DMS53 (cell line): ENCODE measurements around the gene PPM1F.
"Not testable (repeated sequence)": the region's sequence is repeated elsewhere in the genome, so short reads cannot be mapped to it uniquely, and the experiment has no call there.

Source experiments
- DNase-seq: peaks from one replicate; lab custom pipeline; 2025; lab: John Stamatoyannopoulos, UW

The PPM1F gene

DNA sequence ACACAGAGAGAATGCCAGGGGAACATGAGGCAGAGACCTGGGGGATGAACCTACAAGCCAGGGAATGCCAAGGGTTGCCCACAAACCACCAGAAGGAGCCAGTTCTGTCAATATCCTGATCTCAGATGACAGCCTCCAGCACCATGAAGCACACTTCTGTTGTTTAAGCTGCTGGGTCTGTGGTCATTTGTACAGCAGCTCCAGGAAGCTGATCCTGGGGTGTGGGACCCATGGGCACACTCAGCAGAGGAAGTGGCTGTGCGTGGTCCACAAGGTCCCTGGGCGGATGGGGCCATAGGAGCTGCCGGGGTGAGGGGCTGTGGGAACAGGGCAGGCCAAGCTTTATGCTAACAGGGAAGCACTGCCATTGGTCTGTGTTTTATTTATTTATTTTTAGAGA, 12.1 kb downstream of the PPM1F start:
- DNase-seq: no peak

DNA sequence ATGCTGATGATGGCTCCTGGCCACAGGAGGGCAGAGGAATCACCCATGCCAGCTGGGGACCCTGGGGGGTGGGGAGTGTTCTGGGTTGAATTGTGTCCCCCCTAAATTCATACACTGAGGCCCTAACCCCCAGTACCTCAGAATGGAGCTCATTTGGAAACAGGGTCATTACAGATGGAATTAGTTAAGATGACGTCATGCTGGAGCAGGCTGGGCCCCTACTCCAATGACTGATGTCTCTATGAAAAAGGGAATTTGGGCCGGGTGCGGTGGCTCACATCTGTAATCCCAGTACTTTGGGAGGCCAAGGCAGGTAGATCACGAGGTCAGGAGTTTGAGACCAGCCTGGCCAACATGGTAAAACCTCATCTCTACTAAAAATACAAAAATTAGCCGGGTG, 12.7 kb downstream of the PPM1F start:
- DNase-seq: not testable (repeated sequence)

DNA sequence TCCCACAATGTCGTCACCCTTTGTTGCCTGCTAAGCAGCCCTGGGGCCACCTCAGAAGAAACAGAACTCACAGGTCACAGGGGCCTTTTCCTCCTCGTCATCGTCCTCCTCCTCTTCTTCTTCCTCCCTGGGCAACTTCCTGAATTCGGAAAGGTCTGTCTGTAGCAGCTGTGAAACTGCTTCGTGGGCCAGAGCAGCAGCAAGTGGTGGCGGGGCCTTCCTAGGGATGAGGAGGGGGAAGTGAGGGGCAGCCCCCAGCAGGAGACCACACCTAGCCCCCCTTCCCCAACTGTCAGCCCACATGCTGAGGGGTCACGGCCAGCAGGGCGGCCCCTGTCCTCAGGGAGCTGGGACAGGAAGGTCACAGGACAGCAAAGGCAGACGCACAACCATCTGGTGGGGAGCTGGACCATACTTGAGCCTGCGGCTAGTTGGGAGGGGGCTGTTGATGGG, 13.2 kb downstream of the PPM1F start:
- DNase-seq: no peak

DNA sequence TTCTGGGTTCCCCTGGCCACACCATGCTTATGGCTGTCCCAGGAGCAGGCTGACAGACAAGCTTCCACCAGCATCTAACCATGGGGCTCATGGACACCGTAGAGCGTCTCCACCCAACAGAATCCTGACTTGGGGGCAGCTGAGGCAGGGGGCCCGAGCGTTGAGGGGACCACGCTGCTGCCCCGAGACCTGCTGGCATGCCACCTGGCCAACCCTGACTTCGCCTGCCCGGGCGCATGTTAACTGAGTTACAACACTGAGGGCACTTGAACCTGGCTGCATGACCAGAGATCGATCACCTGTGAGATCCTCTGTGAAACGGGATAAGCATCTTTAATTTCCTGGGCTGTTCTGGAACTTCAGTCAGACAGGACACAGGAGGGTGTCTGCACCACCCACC, 13.7 kb downstream of the PPM1F start:
- peak; percentile 21 for DNase-seq

DNA sequence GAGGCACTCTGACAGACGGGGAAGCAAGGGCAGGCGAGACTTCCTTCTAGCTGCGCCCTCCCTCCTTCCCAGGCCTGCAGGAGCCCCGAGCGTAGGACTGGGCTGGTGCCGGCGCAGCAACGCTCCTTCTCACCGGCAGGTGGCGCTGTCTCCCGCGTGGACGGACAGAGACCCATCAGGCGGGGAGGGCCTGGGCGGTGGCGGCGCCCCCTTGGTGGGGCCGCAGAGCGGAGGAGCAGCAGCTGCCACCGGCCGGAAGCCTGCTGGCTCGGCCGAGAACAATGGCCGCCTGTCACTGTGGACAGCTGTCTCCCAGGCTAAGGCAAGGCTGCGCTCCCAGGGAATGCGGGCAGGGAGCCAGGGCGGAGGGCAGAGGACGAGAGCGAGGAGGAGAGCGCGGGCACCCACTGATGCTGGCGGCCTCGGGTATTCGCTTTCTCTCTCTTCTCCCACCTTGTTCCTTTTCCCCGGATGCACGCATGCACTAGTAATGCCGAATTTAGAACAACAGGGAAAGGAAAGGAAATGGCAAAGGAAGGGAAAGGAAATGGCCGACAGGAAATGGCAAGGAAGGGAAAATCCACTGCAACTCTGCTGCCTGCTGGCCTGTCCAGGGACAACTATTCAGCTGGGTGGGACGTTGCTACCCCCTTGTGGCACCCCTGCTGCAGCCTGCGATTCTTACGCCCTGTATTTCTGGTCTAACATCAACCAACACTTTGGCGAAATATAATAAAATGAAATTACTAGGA, 14.4 kb downstream of the PPM1F start:
- peak; percentile 80 for DNase-seq

DNA sequence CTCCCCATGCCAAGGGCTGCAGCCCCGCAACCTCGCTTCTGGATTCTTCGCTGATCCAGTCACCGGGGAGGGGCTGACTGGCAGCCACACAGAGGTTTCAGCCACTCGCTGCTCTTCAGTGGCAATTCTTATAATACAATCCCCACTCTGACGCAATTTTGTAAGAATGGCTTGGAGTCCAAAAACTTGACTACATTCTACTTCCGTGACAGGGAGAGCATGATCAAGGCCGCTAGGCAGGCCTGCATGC, 14.9 kb downstream of the PPM1F start:
- DNase-seq: no peak

DNA sequence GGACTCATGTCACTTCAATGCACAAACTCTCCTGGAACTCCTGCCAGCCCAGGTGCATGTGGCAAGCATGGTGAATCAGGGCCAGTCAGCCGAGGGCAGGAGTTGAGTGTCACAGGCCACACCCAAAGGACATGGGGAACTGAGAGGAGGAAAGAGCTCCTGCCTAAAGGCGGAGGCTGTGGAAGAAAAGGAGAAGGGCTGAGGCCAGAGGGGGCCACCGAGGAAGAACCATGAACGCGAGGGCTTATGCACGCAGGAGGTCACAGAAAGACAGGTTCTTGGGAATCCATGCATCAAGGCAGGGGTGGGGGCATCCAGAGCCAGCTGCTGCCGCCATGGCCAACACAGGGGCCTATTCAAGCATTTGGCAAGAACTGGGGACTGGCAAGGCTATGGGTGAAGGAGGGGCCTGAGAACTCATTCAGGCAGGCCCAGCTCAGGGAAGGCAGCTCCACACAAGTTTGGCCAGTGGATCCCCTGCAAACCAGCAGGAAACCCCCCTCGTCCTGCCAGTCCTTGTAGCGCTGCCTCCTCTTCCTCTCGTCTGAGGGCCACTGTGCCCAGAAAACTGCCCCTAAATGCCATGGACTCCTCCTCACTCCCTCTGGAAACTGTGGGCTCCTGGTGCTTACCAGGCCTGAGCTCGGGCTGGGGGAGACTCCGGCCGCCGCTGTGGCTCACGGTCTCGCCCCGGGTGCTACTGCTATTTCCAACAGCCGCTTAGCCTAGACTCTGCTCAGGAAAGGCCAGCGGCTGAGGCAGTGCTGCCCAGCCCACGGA, 15.4 kb downstream of the PPM1F start:
- DNase-seq: no peak

DNA sequence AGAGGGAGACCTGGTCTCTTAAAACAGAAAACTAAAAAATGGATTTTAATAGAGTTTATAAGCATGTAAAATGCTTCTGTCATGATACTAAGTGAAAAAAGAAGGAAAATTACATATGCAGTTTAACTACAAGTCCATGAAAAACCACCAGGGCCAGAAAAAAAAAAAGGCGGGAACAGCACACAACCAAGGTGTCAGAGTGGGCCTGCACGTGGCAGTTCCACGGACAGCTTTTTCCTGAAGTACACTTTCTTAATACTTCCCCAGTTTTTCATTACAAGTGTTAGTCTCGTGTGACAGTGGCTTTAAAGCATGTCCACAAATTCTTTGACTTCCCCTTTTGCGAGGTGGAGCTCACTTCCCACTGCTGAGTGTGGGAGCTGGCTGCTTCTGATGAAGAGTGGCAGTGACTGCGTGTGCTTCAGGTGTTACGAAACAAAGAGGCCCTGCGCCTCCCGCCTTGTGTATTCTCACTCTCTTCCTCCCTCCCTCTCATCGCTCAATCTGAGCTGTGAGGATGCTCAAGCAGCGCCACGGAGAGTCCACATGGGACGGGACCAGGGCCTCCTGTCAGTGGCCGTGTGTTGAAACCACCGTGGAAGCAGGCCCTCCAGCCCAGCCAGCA, 16.4 kb downstream of the PPM1F start:
- DNase-seq: no peak

DNA sequence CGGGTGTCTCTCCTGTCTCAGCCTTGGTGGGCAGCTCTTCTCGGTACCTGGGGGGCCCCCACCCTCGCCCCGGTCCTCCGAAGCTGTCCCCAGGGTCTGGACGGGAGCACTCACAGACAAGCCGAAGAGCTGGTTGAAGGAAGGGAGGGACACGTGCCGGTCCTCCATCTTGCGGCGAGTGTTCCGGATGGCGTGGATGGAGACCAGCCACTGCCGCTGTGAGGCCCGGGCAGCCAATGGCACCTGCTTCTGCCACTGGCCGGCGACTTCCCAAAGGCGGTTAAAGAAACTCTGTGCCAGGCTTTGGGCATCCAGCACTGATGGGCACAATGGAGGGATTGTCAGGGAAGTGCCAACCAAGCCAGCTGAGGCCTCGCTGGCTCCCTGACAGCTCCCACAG, 18.7 kb downstream of the PPM1F start:
- DNase-seq: no peak

DNA sequence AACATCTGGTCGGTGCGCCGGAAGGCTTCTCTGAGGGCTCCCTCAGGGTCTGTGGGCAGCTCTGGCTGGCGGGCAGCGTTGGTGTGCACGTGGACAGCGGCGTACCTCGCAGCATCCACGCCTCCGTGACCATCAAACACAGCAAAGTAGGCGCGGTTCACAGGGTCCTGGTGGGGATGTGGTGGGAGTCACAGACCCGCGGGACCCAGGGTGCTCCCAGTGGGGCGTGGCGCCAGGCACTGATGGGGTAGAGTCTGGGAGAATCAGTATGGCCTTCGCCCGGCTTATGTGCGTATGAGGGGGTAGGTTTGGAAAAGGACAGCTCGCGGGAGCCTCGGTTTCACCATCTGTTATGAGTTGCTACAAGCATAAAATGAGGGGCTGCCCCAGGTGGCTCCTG, 19.2 kb downstream of the PPM1F start:
- DNase-seq: no peak

DNA sequence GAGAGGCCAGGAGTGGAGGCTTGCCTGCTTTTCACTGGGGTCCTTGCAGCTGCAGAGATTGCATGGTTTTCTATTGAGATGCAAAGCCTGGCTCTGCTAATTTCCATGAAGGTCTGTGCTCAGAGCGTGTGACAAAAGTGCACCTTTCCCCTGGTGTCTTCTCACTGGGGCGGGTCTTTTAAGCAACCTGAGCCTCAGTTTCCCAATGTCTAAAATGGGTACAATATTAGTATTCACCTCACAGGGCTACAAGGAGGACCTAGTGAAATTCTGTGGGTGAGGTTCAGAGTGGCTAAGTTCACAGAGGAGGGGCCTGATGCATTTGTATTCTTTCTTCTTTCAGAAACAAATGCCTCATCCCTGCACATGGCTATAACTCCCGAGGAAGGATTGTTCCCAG, 20.3 kb downstream of the PPM1F start:
- DNase-seq: no peak

DNA sequence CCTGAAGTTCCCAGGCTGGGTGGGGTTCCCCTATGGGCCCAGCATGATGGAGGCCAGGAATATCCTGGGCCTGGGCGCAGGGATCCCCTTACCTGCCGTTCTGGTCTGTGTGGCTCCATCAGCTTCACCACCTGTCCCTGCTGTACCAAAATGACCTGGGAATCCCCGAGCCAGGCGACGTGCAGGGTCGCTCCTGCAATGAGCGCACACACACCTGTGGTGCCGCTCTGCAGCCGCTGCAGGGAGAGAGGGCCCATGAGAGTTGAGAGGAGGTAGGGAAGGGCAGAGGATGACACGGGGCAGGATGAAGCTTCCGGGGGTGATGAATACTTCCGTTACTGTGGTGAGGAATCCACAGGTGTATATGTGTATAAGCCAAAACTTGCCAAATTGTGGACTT, 21.6 kb downstream of the PPM1F start:
- no peak for DNase-seq

- DNase-seq: no peak
Measured at GRCh38 chr22:21929253-21929652, 23.4 kb downstream of the PPM1F start.

DNA sequence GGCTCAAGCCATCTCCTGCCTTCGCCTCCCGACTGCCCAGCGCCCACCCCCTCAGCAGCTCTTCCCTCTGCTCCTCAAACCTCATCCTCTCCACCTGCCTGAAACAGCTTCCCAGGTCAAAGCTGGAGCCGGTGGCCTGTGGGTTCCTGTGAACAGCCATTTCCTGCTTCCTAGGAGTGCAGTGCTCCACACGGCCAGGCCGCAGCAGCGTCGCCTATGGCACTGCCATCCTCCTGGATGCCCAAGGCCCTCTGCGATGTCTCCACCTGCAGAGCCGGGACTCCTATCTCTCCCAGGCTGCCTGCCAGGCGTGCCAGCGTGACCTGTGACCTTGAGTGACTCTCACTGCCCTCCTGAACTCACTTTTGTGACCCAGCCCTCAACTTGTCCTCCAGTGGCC, 24.6 kb downstream of the PPM1F start:
- no peak for DNase-seq

GRCh38 chr22:21927174-21927823, 25.3 kb downstream of the PPM1F start:
- no peak for DNase-seq

GRCh38 chr22:21926728-21927127, 25.9 kb downstream of the PPM1F start:
- no peak for DNase-seq

DNA sequence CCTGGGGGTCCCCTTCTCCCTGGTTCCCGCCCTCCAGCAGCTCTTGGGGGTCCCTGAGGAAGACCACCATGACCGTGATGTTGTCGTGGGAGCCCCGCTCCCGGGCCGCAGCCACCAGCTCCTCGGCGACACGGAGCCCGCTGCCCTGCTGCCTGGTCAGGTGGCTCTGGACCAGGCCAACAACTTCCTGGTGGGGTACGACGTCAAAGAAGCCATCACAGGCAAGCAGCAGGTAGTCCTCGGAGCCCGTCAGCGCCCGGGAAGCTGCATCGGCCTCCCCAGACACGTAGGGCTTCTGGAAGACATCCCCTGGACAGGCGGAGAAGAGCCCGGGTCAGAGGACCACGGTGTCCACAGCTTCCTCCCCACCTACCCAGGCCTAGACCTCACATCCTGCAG, 29.5 kb downstream of the PPM1F start:
- no peak for DNase-seq

- DNase-seq: no peak
Measured at GRCh38 chr22:21922370-21923162, 30.1 kb downstream of the PPM1F start.

- DNase-seq: no peak
Measured at GRCh38 chr22:21921729-21922128, 30.9 kb downstream of the PPM1F start.

GRCh38 chr22:21921184-21921721, 31.4 kb downstream of the PPM1F start:
- no peak for DNase-seq

DNA sequence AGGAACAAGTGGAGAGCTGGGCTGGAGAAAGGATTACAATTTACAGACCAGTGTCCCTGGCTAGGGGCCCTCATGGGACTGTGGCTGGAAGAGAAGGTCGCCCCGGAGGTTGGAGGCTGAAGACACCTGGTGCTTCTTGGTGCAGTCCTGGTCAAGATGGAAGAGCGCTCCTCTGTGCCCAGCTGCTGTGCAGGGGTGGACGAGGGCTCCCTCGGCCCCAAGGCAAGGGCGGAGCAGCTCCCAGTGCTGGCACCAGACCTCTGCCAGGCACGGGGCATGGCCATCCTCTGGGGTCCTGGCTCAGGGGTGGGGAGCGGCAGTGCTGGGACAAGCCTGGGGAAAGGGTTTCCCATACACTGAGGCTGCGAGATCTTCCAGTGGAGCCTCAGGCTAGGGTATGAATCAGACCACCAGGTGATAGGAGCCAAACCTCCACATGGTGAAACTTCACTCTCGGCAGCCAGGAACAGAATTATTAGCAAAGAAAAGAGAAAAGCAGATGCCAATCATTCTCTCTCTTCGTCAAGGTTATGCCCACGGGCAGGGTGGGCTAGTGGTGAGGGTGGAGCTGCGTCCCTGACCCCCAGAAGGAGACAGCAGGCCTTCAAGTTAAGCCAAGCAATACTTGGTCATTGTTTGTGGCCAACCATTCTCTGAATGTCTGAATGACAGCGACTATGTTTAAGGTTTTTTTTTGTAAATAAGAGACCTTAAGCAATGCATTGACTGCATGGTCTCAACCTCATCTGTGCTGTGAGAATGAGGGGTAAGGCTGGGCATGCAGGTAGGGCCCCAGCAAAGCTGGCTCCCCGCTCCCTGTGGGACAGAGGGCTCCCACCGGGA, 32.1 kb downstream of the PPM1F start:
- no peak for DNase-seq
